GM10847 (cell line): ENCODE results near the gene CROCC2.

ENCODE experiments used
- POLR2A ChIP-seq: IDR thresholded peaks from 2 replicates; pipeline ENCODE4 v1.6.1; 2011; ENCODE audit not compliant: insufficient read length; ENCODE audit errors: extremely low read depth

Gene CROCC2

GRCh38 chr2:240954436-240955305 is 48.5 kb downstream of the CROCC2 start:
- no peak for TF ChIP-seq POLR2A

- no peak for TF ChIP-seq POLR2A
These were observed 49.4 kb downstream of the CROCC2 start for GRCh38 chr2:240955306-240956170.

GRCh38 chr2:240956171-240956934 is 50.2 kb downstream of the CROCC2 start:
- TF ChIP-seq POLR2A = no peak

- no peak for TF ChIP-seq POLR2A
These were observed 51.0 kb downstream of the CROCC2 start for GRCh38 chr2:240956935-240957655.

GRCh38 chr2:240957656-240958365 is 51.7 kb downstream of the CROCC2 start:
- no peak for TF ChIP-seq POLR2A

- no peak for TF ChIP-seq POLR2A
These were observed 52.5 kb downstream of the CROCC2 start for GRCh38 chr2:240958366-240959213.

GRCh38 chr2:240959214-240959940 is 53.2 kb downstream of the CROCC2 start:
- no peak for TF ChIP-seq POLR2A

GRCh38 chr2:240959941-240960308 is 53.8 kb downstream of the CROCC2 start:
- no peak for TF ChIP-seq POLR2A

GRCh38 chr2:240960309-240960970 is 54.3 kb downstream of the CROCC2 start:
- TF ChIP-seq POLR2A = no peak

GRCh38 chr2:240960971-240961876 is 55.1 kb downstream of the CROCC2 start:
- TF ChIP-seq POLR2A = no peak

GRCh38 chr2:240961910-240962299 is 55.8 kb downstream of the CROCC2 start:
- TF ChIP-seq POLR2A = no peak
